ENCODE results near the gene DBNDD2.
A peak's percentile ranks its signal among the peaks of the same experiment; 100 is the strongest.

The DBNDD2 gene

DNA sequence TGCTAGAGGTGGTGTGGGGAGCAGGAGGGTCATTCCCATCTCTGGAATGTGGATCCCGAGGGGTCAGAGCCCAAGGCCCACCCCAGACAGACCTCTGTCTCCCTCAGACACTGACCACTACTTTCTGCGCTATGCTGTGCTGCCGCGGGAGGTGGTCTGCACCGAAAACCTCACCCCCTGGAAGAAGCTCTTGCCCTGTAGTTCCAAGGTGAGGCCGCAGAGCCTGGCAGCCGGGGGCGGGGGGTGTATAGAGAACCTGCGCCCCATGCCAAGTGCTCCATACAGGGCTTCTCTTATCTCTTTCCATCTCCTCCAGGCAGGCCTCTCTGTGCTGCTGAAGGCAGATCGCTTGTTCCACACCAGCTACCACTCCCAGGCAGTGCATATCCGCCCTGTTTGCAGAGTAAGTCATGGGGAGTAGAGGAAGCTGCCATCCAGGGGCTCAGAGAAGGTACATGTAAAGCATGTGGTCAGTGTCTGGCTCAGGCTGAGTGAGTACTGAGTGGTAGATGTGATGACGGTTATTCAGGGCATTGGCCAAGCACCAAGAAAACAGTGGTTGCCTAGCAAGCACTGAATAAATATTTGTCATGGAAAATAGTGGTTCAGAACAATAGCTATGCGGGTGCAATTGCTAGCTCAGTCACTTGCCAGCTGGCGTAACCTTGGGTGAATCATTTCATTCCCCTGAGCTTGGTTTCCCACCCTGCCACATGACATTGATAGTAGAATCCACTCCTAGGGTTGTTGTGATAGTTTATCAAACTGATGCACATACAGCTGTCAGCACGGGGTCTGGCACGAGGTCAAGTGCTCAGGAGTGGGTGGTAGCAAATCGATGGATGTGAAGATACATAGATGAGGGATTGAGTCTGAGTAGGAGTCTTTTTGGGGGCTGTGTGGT lies 11.4 kb downstream of the DBNDD2 start:
- peak; percentile 73 for DNase-seq

GRCh38 chr20:45420125-45420524 lies 12.0 kb downstream of the DBNDD2 start:
- no peak for DNase-seq

DNA sequence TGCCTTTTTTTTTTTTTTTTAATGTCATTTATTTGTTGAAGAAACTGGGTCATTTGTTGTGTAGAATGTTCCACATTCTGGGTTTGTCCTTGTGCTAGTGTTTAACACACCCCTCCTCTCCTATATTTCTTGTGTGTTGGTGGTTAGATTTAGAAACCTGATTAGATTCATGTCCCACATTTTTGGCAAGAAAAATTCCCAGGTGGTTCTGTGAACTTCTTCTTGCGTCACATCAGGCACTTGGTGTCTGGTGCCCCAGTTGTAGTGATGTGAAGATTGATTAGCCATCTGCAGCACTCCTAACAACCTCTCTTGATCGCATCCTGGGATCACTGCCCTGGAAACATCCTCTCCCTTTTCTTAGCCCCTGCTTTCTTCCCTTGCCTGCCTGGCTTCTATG lies 15.6 kb downstream of the DBNDD2 start:
- DNase-seq: no peak

DNA sequence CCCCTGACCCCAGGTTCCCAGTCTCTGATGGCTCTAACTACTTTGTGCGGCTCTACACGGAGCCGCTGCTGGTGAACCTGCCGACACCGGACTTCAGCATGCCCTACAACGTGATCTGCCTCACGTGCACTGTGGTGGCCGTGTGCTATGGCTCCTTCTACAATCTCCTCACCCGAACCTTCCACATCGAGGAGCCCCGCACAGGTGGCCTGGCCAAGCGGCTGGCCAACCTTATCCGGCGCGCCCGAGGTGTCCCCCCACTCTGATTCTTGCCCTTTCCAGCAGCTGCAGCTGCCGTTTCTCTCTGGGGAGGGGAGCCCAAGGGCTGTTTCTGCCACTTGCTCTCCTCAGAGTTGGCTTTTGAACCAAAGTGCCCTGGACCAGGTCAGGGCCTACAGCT lies 17.5 kb downstream of the DBNDD2 start:
- DNase-seq: no peak

- no peak for DNase-seq
Measured at GRCh38 chr20:45426320-45427016, 18.4 kb downstream of the DBNDD2 start.

- no peak for DNase-seq
Measured at GRCh38 chr20:45427236-45428149, 19.4 kb downstream of the DBNDD2 start.

GRCh38 chr20:45429618-45430017 lies 21.5 kb downstream of the DBNDD2 start:
- no peak for DNase-seq

DNA sequence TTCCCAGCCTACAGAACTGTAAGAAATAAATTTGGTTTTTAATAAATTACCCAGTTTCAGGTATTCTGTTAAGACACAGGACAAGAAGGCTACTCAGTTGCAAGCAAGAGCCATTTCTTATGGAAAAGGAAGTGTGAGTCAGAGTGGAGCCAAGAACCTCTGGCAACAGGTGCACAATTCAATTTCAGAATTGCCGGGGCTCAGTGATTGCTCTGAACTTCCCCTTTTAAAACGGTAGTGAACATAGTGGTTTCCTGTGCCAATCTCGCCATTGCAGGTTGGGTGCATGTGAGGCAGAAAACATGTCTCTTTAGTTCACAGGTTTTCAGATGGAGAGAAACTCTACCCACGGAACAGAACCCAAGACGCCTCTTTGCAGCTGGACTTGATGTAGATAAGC lies 24.2 kb downstream of the DBNDD2 start:
- no peak for DNase-seq

- DNase-seq: peak; percentile 23
Measured at GRCh38 chr20:45433316-45433715, 25.2 kb downstream of the DBNDD2 start.

DNA sequence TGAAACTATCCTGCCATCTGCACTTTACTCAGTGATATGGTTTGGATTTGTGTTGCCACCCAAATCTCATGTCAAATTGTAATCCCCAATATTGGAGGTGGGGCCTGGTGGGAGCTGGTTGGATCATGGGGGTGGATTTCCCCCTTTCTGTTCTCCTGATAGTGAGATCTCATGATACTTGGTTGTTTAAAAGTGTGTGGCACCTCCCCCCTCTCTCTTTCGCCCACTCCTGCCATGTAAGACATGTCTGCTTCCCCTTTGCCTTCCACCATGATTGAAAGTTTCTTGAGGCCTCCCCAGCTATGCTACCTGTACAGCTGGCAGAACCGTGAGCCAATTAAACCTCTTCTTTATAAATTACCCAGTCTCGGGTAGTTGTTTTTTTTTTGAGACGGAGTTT lies 25.9 kb downstream of the DBNDD2 start:
- no peak for DNase-seq

DNA sequence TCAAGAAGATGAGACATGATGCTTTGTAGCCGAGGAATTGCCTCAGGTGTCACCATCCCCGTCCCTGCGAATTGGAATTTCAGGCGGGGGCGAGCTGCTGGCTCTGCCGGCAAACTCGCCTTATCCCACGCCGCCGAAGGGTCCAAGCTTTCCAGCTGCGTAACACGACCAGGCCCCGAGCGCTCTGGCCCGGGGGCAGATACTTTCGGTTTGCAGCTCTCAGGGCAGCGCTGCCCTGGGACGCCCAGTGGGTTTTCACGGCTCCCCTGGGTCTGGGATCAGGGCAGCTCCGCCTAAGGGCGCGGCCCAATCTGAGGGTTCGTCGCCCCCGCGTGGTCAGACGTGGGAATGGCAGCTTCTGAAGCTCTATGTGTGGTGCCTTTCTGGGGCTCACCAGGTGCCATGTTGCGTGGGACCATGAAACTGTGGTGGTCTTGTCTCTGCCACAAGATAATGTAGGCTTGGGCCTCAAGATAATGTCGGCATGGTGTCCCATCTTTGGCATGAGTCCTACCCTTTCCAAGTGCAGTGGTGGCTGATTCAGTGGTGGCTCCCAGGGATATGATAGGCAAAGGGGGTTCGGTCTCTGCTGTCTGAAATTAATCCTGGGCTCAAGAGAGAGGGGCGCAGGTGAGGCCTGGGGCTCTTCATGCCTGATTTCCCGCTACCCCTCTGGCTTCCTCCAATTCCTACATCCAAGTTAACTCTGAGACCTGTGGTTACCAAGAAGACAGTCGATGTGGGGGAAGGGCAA lies 28.8 kb downstream of the DBNDD2 start:
- peak; percentile 81 for DNase-seq

DNA sequence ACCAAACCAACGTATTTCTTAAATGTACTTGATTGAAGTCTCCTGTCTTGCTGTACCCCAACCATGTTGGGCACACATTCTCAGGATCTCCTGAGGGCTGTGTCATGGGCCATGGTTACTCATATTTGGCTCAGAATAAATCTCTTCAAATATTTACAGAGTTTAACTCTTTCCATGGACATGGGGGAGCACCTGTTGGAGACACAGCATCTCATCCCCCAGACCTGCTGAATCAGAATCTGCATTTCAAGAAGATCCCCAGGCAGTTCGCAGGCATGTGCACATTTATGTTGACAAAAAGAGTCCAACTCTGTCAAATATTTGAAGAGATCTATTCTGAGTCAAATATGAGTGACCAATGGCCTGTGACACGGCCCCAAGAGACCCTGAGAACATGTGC lies 32.3 kb downstream of the DBNDD2 start:
- DNase-seq: no peak

- DNase-seq: no peak
Measured at GRCh38 chr20:45440891-45441685, 33.0 kb downstream of the DBNDD2 start.

DNA sequence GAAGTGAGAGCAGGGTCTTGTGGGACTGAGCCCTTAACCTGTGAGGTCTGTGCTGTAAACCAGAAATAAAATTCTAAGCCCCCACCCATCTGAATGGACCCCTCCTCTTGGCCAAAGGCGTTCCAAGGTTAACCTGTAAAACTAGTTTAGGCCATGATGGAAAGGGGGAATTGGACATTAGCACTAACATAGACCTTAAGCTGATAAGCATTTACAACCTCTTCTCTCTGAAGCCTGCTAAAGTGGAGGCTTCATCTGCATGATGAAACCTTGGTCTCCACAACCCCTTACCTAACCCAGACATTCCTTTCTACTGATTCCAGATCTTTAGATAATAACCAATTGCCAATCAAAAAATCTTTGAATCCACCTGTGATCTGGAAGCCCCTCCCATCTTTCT lies 33.7 kb downstream of the DBNDD2 start:
- no peak for DNase-seq

GRCh38 chr20:45444050-45444449 lies 36.0 kb downstream of the DBNDD2 start:
- DNase-seq: no peak

DNA sequence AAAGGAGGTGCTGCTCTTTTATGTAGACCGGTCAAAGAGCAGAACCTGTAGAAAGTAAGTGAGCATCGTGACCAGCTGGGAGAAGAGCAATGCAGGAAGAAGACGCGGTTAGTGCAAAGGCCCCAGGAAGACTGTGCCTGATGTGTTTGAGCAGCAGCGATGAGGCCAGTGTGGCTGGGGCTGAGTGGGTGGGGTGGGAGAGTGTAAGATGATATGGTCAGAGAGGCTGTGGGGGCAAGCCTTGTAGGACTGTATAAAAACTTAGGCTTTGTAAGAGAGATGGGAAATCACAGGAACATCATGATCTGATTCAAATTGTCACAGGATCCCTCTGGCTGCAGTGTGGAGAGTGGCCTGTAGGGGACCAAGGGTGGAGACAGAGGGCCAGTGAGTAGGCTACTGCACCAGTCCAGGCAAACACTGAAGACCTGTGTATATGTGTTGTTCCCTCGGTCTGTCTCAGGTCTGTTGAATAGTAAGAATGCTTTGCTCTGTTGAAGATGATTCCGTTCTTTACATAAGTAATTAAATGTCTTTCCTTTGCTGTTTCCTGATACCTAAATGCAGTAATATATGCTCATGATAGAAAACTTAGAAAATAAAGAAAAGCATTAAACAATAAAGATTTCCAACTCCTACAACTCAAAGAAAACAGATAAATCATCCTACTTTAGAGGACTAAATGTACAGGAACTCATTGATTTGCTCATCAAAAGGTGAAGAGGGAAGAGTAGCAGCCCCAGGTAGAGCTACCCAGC lies 37.9 kb downstream of the DBNDD2 start:
- peak; percentile 20 for DNase-seq

GRCh38 chr20:45448270-45448669 lies 40.2 kb downstream of the DBNDD2 start:
- DNase-seq: no peak

DNA sequence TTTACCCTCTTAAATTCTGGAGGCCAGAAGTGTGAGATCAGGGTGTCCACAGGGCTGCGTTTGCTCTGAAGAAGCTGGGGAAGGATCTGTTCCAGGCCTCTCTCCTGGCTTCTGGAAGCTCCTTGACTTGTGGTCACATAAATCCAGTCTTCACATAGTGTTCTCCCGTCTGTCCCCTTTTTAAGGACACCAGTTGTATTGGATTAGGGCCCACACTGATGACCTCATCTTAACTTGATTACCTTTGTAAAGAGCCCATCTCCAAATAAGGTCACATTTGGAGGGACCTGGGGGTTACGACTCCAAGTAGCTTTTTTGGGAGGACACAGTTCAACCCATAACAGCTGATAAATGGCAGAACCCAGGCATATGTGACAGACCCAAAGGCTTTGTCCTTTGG lies 41.4 kb downstream of the DBNDD2 start:
- no peak for DNase-seq

- DNase-seq: peak; percentile 44
Measured at GRCh38 chr20:45450097-45450818, 42.2 kb downstream of the DBNDD2 start.

GRCh38 chr20:45452238-45452637 lies 44.1 kb downstream of the DBNDD2 start:
- no peak for DNase-seq

All from fibroblast of skin of back (primary cell).